ENCODE results near the gene SIX2. TPM values are rescaled to one million over a fixed set of nuclear protein-coding genes. Genes with fewer than 3 reads are reported as not detected.

SIX2 gene
- total and polyA plus RNA-seq, 10 of the 15 experiments (the other 5 are each of a cell fraction or from before 2014, with no cell fraction given), result not detected

- ChIA-PET CTCF (interaction anchor here (0.7 to 4.5 kb wide), 4 partner anchors 19 to 583 kb away, joined by 3 to 37 read pairs (median 16); no protein-coding TSS in a partner anchor), POLR2A (no interaction called here), SMC1A (ENCODE audit: uncharacterized antibody, unreplicated experiment) (interaction anchor here (0.6 to 2.2 kb wide), 3 partner anchors 9 to 574 kb away, joined by 3 to 10 read pairs (median 4); no protein-coding TSS in a partner anchor), RAD21 (ENCODE audit: unreplicated experiment) (interaction anchor here (1.3 kb wide), 1 partner anchor 518 kb away, joined by 3 read pairs; no protein-coding TSS in a partner anchor)
- DNase-seq (ENCODE audit: low read depth, low spot score) (no peak), ATAC-seq (peak; percentile 11; the same call in 1 of the 3 replicates), FAIRE-seq (no peak)
- intact Hi-C loops (cut with micrococcal nuclease; ENCODE audit: unreplicated experiment), result no loop called here
- Histone ChIP-seq H3K9ac (ENCODE audit: control insufficient read depth, insufficient read depth, low read length) (no peak overlapping the region), H2AFZ (ENCODE audit: control insufficient read depth, low read depth, low read length) (peak overlapping the region; percentile 71), H3K36me3 (ENCODE audit: control insufficient read depth in 2 of 2, insufficient read depth in 2 of 2, low read length in 1 of 2) (no peaks in the 10 kb centered on the region), H3K4me3 (no peak overlapping the region; the same call in 1 of the 2 replicates), H4K20me1 (ENCODE audit: control insufficient read depth, insufficient read depth) (no peaks in the 10 kb centered on the region), H3K27ac (ENCODE audit: control insufficient read depth, insufficient read depth) (no peak overlapping the region), H3K4me1 (ENCODE audit: control insufficient read depth, insufficient read depth, low read length) (no peaks in the 10 kb centered on the region), H3K79me2 (ENCODE audit: control insufficient read depth, insufficient read depth, low read length) (no peaks in the 10 kb centered on the region), H3K9me3 (replicated peaks; ENCODE audit: control insufficient read depth, insufficient read depth, low read length) (no peaks in the 10 kb centered on the region), H3K4me2 (ENCODE audit: control insufficient read depth, insufficient read depth) (peak overlapping the region; percentile 21), H3K27me3 (replicated peaks in 1 of 2; ENCODE audit: control insufficient read depth in 2 of 2, insufficient read depth in 2 of 2, low read length in 1 of 2) (no peaks in the 10 kb centered on the region; a peak in 1 of 4 replicates)
- 0 out of 2 replicates have a peak, but pooled peaks have one; percentile 5 for TF ChIP-seq NRF1 (conservative IDR thresholded peaks at IDR 0.05; ENCODE audit: low read depth, low read length)
- no peak for TF ChIP-seq ZNF24 (IDR thresholded peaks at IDR 0.05)
- 44% methylated on average over 24 of the region's 24 CpGs for WGBS (ENCODE audit: insufficient coverage, insufficient replicate concordance, low lambda C conversion rate, missing lambda C conversion rate)
- in situ Hi-C loops (cut with MboI), result loop anchor here (5.0 to 25.0 kb wide), 2 partner anchors 516 to 961 kb away; no protein-coding TSS in a partner anchor
- BruUV-seq (replicated peaks), result no TSS peak
Observed at GRCh38 chr2:44975571-44976450, 33.4 kb downstream of the SIX2 start.

DNA sequence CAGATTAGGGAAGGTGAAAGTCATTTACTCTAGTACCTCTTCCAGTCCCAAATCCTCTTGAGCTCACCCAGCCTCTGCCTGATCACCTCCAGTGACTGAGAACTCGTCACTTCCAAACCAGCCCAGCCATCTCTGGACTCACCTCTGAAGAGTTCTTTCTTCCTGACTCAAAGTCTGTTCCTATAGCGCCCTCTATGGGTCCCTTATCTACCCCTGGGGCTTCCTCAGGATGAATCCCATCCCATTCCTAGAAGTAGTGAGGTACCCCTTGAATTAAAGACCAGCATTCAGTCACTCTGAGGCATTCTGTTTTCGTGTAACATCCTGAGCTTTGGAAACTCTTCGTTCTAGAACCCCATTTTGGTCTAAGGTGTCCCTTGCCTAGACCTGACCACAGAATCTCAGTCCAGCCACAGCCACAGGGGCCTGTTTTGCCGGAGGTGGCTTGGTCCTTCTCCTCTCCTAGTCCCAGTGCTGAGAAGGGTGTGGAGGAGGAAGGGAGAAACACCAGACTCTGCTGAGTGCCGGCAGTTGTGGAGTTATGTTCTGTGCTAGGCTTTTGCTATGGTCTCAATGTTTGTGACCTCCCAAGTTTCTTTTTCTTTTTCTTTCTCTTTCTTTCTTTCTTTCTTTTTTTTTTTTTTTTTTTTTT, 35.1 kb downstream of the SIX2 start:
- WGBS (ENCODE audit: insufficient coverage, insufficient replicate concordance, low lambda C conversion rate, missing lambda C conversion rate), result 21% methylated on average over 6 of the region's 6 CpGs
- ChIA-PET POLR2A (no interaction called here), CTCF (interaction anchor here (0.7 to 4.5 kb wide), 14 partner anchors 9 to 730 kb away, joined by 3 to 37 read pairs (median 6); no protein-coding TSS in a partner anchor), SMC1A (ENCODE audit: uncharacterized antibody, unreplicated experiment) (interaction anchor here (1.1 to 2.5 kb wide), 2 partner anchors 493 to 495 kb away, joined by 5 to 12 read pairs; no protein-coding TSS in a partner anchor), RAD21 (ENCODE audit: unreplicated experiment) (interaction anchor here (1.6 to 1.8 kb wide), 2 partner anchors 18 to 582 kb away, joined by 3 to 11 read pairs; no protein-coding TSS in a partner anchor)
- no TSS peak for BruUV-seq (replicated peaks)
- no peaks in the 10 kb centered on the region; a peak in 1 of 4 replicates for H3K27me3 ChIP-seq (replicated peaks in 1 of 2; ENCODE audit: control insufficient read depth in 2 of 2, insufficient read depth in 2 of 2, low read length in 1 of 2)
- no peaks in the 10 kb centered on the region for H3K9me3 ChIP-seq (replicated peaks; ENCODE audit: control insufficient read depth, insufficient read depth, low read length)
- H4K20me1 ChIP-seq (ENCODE audit: control insufficient read depth, insufficient read depth), result no peaks in the 10 kb centered on the region
- H3K4me3 ChIP-seq, result no peak overlapping the region
- in situ Hi-C loops (cut with MboI), result no loop called here
- no peaks in the 10 kb centered on the region for H3K36me3 ChIP-seq (ENCODE audit: control insufficient read depth in 2 of 2, insufficient read depth in 2 of 2, low read length in 1 of 2)
- no peak overlapping the region for H3K27ac ChIP-seq (ENCODE audit: control insufficient read depth, insufficient read depth)
- ATAC-seq (peak; percentile 72), DNase-seq (ENCODE audit: low read depth, low spot score) (no peak), FAIRE-seq (no peak)
- H3K4me1 ChIP-seq (ENCODE audit: control insufficient read depth, insufficient read depth, low read length), result no peaks in the 10 kb centered on the region
- H3K79me2 ChIP-seq (ENCODE audit: control insufficient read depth, insufficient read depth, low read length), result no peaks in the 10 kb centered on the region
- intact Hi-C loops (cut with micrococcal nuclease; ENCODE audit: unreplicated experiment), result no loop called here
- H2AFZ ChIP-seq (ENCODE audit: control insufficient read depth, low read depth, low read length), result no peak overlapping the region
- TF ChIP-seq, protein P1, sequence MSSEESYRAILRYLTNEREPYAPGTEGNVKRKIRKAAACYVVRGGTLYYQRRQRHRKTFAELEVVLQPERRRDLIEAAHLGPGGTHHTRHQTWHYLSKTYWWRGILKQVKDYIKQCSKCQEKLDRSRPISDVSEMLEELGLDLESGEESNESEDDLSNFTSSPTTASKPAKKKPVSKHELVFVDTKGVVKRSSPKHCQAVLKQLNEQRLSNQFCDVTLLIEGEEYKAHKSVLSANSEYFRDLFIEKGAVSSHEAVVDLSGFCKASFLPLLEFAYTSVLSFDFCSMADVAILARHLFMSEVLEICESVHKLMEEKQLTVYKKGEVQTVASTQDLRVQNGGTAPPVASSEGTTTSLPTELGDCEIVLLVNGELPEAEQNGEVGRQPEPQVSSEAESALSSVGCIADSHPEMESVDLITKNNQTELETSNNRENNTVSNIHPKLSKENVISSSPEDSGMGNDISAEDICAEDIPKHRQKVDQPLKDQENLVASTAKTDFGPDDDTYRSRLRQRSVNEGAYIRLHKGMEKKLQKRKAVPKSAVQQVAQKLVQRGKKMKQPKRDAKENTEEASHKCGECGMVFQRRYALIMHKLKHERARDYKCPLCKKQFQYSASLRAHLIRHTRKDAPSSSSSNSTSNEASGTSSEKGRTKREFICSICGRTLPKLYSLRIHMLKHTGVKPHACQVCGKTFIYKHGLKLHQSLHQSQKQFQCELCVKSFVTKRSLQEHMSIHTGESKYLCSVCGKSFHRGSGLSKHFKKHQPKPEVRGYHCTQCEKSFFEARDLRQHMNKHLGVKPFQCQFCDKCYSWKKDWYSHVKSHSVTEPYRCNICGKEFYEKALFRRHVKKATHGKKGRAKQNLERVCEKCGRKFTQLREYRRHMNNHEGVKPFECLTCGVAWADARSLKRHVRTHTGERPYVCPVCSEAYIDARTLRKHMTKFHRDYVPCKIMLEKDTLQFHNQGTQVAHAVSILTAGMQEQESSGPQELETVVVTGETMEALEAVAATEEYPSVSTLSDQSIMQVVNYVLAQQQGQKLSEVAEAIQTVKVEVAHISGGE (CRISPR knock-in tag; IDR thresholded peaks at IDR 0.05), result no peak
- 0 out of 2 replicates have a peak, but pooled peaks have one; percentile 44 for TF ChIP-seq RAD21 (IDR thresholded peaks at IDR 0.05; ENCODE audit: insufficient read depth, low read depth, low read length)
- peak; percentile 37 to 54 (median 39); a peak in 5 of 6 replicates for TF ChIP-seq CTCF (IDR thresholded peaks at IDR 0.05 in 2 of 3, conservative IDR thresholded peaks at IDR 0.05 in 1 of 3; ENCODE audit: control insufficient read depth in 2 of 3, extremely low read depth in 1 of 3, insufficient read depth in 1 of 3, low read depth in 3 of 3, low read length in 3 of 3)
- H3K4me2 ChIP-seq (ENCODE audit: control insufficient read depth, insufficient read depth), result no peak overlapping the region
- H3K9ac ChIP-seq (ENCODE audit: control insufficient read depth, insufficient read depth, low read length), result no peak overlapping the region
